SW 1271 (cell line): ENCODE results near the gene TRIM37.
"Not testable (repeated sequence)": the region's sequence is repeated elsewhere in the genome, so short reads cannot be mapped to it uniquely, and the experiment has no call there.

Experiments
- DNase-seq, 2 experiments: peaks; one replicate each; lab custom pipeline; 2025; lab: John Stamatoyannopoulos, UW

Gene TRIM37

DNA sequence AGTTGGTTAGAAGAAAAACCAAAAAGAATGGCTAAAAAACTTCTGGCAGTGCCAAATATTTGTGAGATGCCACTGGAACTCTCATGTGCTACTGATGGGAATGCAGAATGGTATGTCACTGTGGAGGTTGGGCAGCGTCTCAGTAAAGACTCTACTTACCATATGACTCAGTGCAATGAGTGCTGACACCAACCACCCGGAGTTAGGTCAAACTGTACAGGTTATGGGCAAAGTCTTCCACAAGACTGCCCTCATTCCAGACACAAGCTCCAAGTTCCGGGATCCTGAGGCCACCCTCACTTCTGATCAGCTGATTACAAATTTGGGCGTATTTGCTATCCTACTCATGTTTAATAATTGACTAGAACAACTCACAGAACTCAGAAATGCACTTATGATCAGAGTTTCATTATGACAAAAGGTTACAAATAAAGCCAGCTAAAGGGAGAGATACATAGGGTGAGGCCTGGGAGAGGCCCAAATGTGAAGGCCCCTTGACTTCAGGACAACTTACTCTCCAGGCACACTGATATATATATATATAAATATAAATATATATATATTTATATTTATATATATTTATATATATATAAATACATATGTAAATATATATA is 114.9 kb downstream of the TRIM37 start:
- DNase-seq, result no peak

GRCh38 chr17:58989629-58990028 is 117.1 kb downstream of the TRIM37 start:
- DNase-seq, result no peak

GRCh38 chr17:58985971-58986370 is 120.7 kb downstream of the TRIM37 start:
- no peak for DNase-seq

- no peak for DNase-seq
Measured at GRCh38 chr17:58985367-58985766, 121.3 kb downstream of the TRIM37 start.

GRCh38 chr17:58982626-58983025 is 124.1 kb downstream of the TRIM37 start:
- DNase-seq, result no peak

- DNase-seq, result no peak
Measured at GRCh38 chr17:58980706-58981481, 125.8 kb downstream of the TRIM37 start.

DNA sequence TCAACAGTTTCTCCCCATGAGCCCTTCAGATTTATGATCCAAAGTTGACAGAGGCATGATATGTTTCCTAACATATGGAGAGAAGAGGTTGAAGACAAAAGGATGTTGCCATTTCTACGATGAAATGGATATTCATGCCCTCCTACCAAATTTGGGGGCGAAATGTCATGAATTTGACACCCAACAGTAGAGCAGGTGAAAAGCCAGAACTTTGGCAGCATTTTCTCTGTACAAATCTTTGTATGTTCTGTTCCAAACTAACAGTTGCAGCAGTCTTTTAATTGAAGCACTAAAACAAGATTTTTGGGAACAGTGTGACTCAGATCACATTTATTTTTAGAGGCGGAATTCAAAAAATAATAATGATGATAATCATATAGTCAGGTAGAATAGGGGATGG is 130.1 kb downstream of the TRIM37 start:
- DNase-seq, result no peak

GRCh38 chr17:58974354-58974753 is 132.3 kb downstream of the TRIM37 start:
- DNase-seq, result no peak

DNA sequence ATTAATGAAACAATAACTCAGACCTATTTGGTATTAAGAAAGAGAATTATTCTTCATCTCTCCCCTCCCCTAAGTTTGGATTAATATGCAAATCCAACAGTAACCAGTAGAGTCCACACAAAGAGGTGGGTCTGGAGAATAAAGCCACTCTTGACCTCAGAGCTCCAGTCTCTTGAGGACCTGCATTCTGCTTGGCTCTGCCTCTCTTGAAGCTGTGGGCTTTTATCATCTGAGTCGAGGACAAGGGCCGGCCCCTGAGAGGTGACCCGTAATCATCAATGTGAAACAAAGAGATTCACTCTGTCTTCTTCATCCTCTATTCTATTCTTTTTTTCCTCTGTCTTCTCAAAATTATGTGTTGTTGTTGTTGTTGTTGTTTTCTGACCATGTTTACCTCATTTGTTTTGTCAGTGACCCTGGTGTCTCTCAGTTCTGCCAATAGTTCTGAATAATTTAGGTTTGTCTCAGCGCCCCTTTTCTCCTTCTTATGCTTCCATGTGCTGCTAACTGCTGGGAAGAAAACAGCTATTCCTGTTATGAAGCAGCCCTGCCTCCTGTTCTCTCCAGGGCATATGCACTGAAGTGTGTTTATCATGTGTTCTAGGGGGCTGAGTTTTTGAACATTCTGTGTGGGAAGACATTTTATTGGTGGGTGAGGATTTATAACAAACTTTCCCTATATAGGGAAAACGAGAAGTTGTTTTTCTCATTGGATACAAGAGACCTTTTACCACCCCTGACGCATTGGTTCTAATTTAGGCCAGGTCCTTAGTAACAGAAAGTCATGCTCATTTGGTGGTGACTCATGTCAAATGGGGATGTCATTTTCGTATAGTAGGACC is 135.8 kb downstream of the TRIM37 start:
- no peak for DNase-seq

DNA sequence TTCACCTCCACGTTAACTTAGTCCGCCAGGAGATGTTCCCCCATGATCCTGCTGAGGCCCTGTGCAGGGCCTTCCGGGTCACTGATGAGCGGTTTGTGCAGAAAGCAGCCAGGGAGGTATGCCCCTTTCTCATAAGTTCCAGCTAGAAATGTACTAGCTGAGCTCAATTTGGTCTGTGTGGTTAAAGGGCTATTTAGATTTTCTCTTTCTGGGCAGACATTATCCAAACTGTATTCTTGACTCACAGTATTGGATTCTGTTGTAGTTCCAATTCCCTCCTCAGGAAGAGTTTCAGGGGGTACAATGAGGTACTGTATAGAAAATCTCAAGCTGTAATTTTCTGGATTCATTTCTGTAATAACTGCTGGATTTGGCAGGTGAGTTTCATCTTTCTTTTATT is 137.1 kb downstream of the TRIM37 start:
- DNase-seq, result no peak

- no peak for DNase-seq
Measured at GRCh38 chr17:58969156-58969555, 137.5 kb downstream of the TRIM37 start.

- DNase-seq, result no peak
Measured at GRCh38 chr17:58968426-58969061, 138.1 kb downstream of the TRIM37 start.

DNA sequence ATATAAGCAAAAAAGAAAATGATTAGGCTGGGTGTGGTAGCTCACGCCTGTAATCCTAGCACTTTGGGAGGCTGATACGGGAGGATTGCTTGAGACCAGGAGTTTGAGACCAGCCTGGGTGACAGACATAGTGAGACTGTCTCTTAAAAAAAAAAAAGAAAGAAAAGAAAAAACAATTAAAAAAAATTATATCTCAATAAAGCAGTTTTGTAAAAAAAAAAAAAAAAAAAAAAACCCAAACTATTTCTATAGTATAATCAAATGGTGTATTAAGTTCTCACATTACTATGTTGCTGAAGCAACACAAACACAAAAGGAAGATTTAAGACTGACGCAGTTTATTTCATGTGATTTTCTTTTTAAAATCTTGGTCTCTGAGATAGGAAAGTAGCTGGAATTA is 140.5 kb downstream of the TRIM37 start:
- no peak for DNase-seq

DNA sequence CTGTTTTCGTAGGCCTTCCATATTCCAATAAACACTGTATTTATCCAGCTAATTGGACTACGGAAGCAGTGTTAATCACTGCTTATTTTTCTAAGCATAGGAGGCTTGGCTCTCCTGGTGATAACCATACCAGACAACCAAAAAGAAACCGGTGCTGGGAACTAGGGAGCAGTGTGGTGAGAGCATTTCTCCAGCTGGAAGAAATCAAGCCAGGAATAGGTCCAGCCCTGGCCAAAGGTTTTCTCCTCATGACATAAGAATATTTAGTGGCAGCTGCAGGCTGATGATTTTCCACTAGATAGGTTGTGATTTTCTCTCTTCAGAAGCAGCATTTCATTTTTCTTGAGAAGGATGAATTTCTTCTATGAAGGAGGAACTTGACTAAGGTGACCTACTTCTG is 141.5 kb downstream of the TRIM37 start:
- DNase-seq, result no peak

DNA sequence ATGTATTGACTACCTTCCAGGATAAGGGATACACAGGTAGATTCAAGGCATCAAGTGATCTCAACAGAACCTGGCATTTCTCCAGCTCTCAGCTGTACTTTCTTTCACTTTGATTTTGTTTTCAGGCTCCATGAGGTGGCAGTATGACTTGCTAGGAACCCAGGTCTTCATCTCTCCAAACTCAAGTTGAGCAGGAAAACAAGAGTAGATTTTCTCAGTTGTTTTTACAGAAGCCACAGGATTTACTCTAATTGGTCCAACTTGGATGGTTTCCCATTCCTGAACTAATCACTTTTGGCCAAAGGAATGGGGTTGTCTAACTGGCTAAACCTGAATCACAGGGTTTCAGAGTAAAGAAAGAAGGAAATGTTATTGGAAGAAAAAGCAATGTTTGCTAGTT is 146.6 kb downstream of the TRIM37 start:
- peak in 1 of 2 experiments; percentile 52 for DNase-seq

- DNase-seq, result not testable (repeated sequence)
Measured at GRCh38 chr17:58957725-58958073, 149.0 kb downstream of the TRIM37 start.

DNA sequence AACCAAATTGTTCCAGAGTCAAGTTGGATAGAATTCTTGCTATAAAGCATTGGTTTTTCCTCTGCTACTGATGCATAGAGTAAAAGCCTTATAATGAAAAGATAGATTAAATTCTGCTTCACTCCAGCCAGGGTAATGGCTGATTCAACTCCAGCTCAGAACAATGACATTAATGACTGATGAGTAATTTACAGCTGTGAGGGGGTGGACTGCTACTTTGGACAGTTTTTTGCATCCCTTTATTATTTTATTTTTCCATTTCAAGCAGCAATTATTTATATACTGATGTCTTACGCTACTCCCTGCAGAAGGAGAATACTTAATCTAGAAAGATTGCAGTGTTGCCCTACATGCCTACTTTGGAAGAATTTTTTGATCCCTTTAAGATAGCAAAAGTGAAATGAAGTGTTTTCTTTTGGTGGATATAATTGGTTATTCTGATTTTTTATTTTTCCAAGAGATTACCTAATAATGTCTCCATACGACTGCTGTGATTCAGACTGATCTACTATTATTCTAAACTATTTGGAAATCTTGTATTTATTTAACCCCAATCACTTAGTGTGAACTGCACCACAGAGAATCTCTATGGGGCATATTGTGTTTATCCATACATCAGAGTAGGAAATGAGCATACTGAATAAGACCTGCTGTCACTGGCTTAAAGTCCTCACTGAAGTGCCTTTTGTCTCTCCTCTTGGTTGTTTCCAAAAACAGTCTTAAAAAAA is 149.5 kb downstream of the TRIM37 start:
- DNase-seq, result no peak

GRCh38 chr17:58954358-58954757 is 152.3 kb downstream of the TRIM37 start:
- DNase-seq, result not testable (repeated sequence)

GRCh38 chr17:58947824-58948223 is 158.9 kb downstream of the TRIM37 start:
- no peak for DNase-seq

- DNase-seq, result no peak
Measured at GRCh38 chr17:58947411-58947810, 159.3 kb downstream of the TRIM37 start.

DNA sequence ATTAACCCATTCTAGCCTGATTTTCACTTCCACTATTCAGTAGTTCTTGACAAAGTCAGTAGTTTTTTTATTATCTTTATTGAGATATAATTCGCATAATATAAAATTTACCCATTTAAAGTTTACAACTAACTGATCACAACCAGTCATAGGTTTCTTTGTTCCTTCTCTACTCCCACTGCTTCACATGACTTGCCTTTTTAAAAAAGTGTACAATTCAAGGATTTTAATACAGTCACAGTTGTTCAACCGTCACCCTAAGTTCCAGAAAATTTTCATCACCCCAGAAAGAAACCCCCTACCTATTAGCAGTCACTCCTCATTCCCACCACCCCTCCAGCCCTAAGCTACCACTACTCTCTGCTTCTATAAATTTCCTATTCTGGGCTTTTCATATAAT is 162.5 kb downstream of the TRIM37 start:
- no peak for DNase-seq

DNA sequence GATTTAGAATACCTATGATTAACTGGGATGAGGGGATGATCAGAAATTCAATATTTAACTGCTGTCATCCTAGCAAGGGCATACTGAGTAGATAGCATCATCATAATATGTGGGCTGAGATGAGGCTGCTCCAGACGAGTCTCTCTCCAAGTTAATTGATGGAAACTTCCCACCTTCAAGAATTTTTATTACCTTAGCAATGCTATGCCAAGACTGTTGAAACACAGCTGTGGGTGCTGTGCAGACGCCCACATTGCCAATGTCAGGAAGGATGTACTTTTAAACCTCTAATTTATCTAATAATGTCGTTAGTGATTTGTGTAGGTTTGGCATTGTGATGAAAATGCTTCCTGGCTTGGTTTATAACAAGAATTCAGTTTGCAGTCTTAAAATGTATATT is 170.4 kb downstream of the TRIM37 start:
- no peak for DNase-seq
